ENCODE results near the gene TNFAIP2. TPM values are rescaled to one million over a fixed set of nuclear protein-coding genes. Genes with fewer than 3 reads are reported as not detected.

TNFAIP2 gene
- 40.2 and 46.0 TPM in 2 replicates for total RNA-seq (2014; rRNA removed; shearing (Covaris generic))

GRCh38 chr14:103122947-103123633 lies at the start of gene TNFAIP2:
TSS of gene TNFAIP2 (plus strand) at chr14:103123461. CDS start at chr14:103126458, 2,997 bp downstream.

GRCh38 chr14:103084021-103084919 lies 39.0 kb upstream of the TNFAIP2 start, which contains the start of gene LBHD2:
TSS of gene LBHD2 (plus strand) at chr14:103084210. CDS start at chr14:103086013, 1,803 bp downstream.

GRCh38 chr14:103094406-103095209 lies 28.7 kb upstream of the TNFAIP2 start, which contains the start of gene EXOC3L4:
TSS of gene EXOC3L4 (plus strand) at chr14:103094725. CDS start at chr14:103100220, 5,495 bp downstream.

Other genes starting within 250 kb of the TNFAIP2 start
- gene AMN, start 200.8 kb upstream of the TNFAIP2 start, total RNA-seq (2014; rRNA removed; shearing (Covaris generic)), result not detected in 2 replicates
- 24.4 and 41.4 TPM in 2 replicates for gene CDC42BPB, start 65.9 kb upstream of the TNFAIP2 start, total RNA-seq (2014; rRNA removed; shearing (Covaris generic))
- gene LBHD2, start 39.3 kb upstream of the TNFAIP2 start, total RNA-seq (2014; rRNA removed; shearing (Covaris generic)), result not detected in 2 replicates
- gene EXOC3L4, start 28.7 kb upstream of the TNFAIP2 start, total RNA-seq (2014; rRNA removed; shearing (Covaris generic)), result 0.29 TPM in 1 of 2 replicates, not detected in the other
- 118 TPM in 2 replicates for gene EIF5, start 210.8 kb downstream of the TNFAIP2 start, total RNA-seq (2014; rRNA removed; shearing (Covaris generic))

Data from A375 (cell line).